Tibial artery (tissue), 4 donors: ENCODE data around the gene DVL3.

Source experiments
- DNase-seq, 2 donors: peaks; one replicate each; pipeline ENCODE4 v3.0.0-alpha.2; 2019
- H3K27ac ChIP-seq, 2 donors: fragments of 200-600 bp; sonication (generic) in 1 of 2; 1 replicate in 1 of 2; 2 replicates in 1 of 2; pipeline ENCODE4 v1.5.1; 2018 to 2019; ENCODE audit warnings: mild to moderate bottlenecking in 1 of 2
- H3K27me3 ChIP-seq, 2 donors: fragments of 200-600 bp; sonication (generic) in 1 of 2; one replicate each; pipeline versions ENCODE4 v1.5.1 to v1.6.0; 2016 to 2019
- H3K36me3 ChIP-seq, 3 donors: fragments of 200-600 bp; sonication (generic) in 2 of 3; one replicate each; pipeline ENCODE4 v1.5.1; 2016 to 2019; ENCODE audit warnings: mild to moderate bottlenecking in 2 of 3
- H3K4me1 ChIP-seq, 4 donors: fragments of 200-600 bp; sonication (generic) in 2 of 4; 1 replicate in 3 of 4; 2 replicates in 1 of 4; pipeline ENCODE4 v1.5.1; 2016 to 2019
- H3K4me3 ChIP-seq, 2 donors: fragments of 200-600 bp; sonication (generic) in 1 of 2; 1 replicate in 1 of 2; 2 replicates in 1 of 2; pipeline ENCODE4 v1.5.1; 2018 to 2019; ENCODE audit warnings: mild to moderate bottlenecking in 2 of 2
- H3K9me3 ChIP-seq, 3 donors: fragments of 200-600 bp; sonication (generic) in 1 of 3; one replicate each; pipeline ENCODE4 v1.5.1; 2016 to 2019
- CTCF ChIP-seq, 2 experiments: fragments of 200-600 bp in 1 of 2; fragments of 450-650 bp in 1 of 2; IDR thresholded peaks; one replicate each; pipeline ENCODE4 v1.5.1; 2017 to 2019; ENCODE audit warnings: antibody characterized with exemption in 2 of 2, mild to moderate bottlenecking in 1 of 2, moderate library complexity in 1 of 2
- intact Hi-C: fragments of 100-400 bp; cut with DNase I; formaldehyde crosslinking; loops from one replicate; pipeline ENCODE4 v1.15.0; 2023; ENCODE audit warnings: low total_unique reads

The DVL3 gene

GRCh38 chr3:184209146-184209923 lies 54.2 kb downstream of the DVL3 start:
- DNase-seq, result peak in 1 of 2 donors; percentile 53
- no peak overlapping the region for H3K4me3 ChIP-seq
- no peaks in the 10 kb centered on the region for H3K9me3 ChIP-seq
- peaks cover 0 to 7% of the 10 kb centered on the region in 2 donors for H3K27me3 ChIP-seq
- TF ChIP-seq CTCF (IDR thresholded peaks at IDR 0.05), result no peak
- intact Hi-C loops, result no loop called here
- H3K4me1 ChIP-seq, result no peaks in the 10 kb centered on the region
- H3K36me3 ChIP-seq, result no peaks in the 10 kb centered on the region
- H3K27ac ChIP-seq, result no peak overlapping the region

DNA sequence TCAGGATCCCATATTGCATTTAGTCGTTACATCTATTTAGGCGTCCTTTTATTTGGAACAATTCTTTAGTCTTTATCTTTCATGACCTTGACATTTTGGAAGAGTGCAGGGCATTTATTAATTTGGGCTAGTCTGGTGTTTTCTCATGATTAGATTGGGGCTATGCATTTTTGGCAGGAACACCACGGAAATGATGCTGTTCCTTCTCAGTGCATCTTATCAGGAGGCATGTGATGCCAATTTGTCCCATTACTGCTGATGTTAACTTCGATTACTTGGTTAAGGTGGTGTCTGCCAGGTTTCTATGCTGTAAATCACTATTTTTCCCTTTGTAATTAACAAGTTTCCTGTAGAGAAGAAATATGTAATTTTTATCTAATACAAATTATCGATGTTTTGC lies 56.1 kb downstream of the DVL3 start:
- intact Hi-C loops, result no loop called here
- DNase-seq, result no peak
- no peak overlapping the region for H3K27ac ChIP-seq
- no peak overlapping the region for H3K4me3 ChIP-seq
- TF ChIP-seq CTCF (IDR thresholded peaks at IDR 0.05), result no peak
- H3K27me3 ChIP-seq, result peaks cover 0 to 7% of the 10 kb centered on the region in 2 donors
- H3K36me3 ChIP-seq, result no peaks in the 10 kb centered on the region
- no peaks in the 10 kb centered on the region for H3K9me3 ChIP-seq
- H3K4me1 ChIP-seq, result no peaks in the 10 kb centered on the region

GRCh38 chr3:184211718-184212117 lies 56.5 kb downstream of the DVL3 start:
- Histone ChIP-seq H3K4me3 (no peak overlapping the region), H3K4me1 (no peaks in the 10 kb centered on the region), H3K9me3 (no peaks in the 10 kb centered on the region), H3K36me3 (no peaks in the 10 kb centered on the region), H3K27me3 (peaks cover 0 to 3% of the 10 kb centered on the region in 2 donors), H3K27ac (no peak overlapping the region)
- DNase-seq, result no peak
- no peak for TF ChIP-seq CTCF (IDR thresholded peaks at IDR 0.05)
- intact Hi-C loops, result no loop called here

GRCh38 chr3:184218814-184219213 lies 63.6 kb downstream of the DVL3 start:
- no peaks in the 10 kb centered on the region for H3K4me1 ChIP-seq
- no peak overlapping the region for H3K4me3 ChIP-seq
- H3K9me3 ChIP-seq, result no peaks in the 10 kb centered on the region
- H3K27me3 ChIP-seq, result peaks cover 0 to 17% of the 10 kb centered on the region in 2 donors
- intact Hi-C loops, result no loop called here
- DNase-seq, result no peak
- no peak for TF ChIP-seq CTCF (IDR thresholded peaks at IDR 0.05)
- no peaks in the 10 kb centered on the region for H3K36me3 ChIP-seq
- H3K27ac ChIP-seq, result no peak overlapping the region

GRCh38 chr3:184222521-184222920 lies 67.3 kb downstream of the DVL3 start:
- H3K9me3 ChIP-seq, result no peaks in the 10 kb centered on the region
- H3K4me3 ChIP-seq, result no peak overlapping the region
- H3K27ac ChIP-seq, result no peak overlapping the region
- intact Hi-C loops, result no loop called here
- H3K4me1 ChIP-seq, result no peaks in the 10 kb centered on the region
- no peak for TF ChIP-seq CTCF (IDR thresholded peaks at IDR 0.05)
- peaks cover 0 to 30% of the 10 kb centered on the region in 2 donors for H3K27me3 ChIP-seq
- DNase-seq, result no peak
- H3K36me3 ChIP-seq, result no peaks in the 10 kb centered on the region
